Adrenal gland (tissue), 5 donors: ENCODE data around the gene COA1.

Source experiments
- POLR2A ChIP-seq, 2 donors: fragments of 450-650 bp; IDR thresholded peaks; one replicate each; pipeline ENCODE4 v1.6.1; 2017; ENCODE audit warnings: antibody characterized with exemption in 2 of 2, mild to moderate bottlenecking in 2 of 2, moderate library complexity in 1 of 2
- TF ChIP-seq, protein P1 (sequence below), 6 experiments: fragments of 450-650 bp in 4 of 6; fragments of 200-600 bp in 2 of 6; sonication (generic) in 1 of 6; IDR thresholded peaks; 1 replicate in 5 of 6; 2 replicates in 1 of 6; pipeline versions ENCODE4 v1.5.1 to v1.8.0; 2016 to 2021; ENCODE audit warnings: antibody characterized with exemption in 6 of 6, mild to moderate bottlenecking in 2 of 6, moderate library complexity in 1 of 6
- donor health status: DM: no; HTN: no; CAD: no.

DNA sequence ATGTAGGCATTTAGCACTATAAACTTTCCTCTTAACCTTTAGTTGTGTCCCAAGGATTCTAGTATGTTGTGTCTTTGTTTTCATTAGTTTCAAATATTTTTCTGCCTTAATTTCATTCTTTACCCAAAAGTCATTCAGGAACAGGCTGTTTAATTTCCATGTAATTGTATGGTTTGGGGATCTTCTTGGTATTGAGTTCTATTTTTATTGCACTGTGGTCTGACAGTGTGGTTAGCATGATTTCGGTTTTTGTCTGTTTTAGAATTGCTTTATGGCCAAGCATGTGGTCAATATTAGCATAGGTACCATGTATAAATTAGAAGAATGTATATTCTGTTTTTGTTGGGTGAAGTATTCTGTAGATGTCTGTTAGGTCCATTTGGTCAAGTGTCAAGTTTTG lies 26.3 kb downstream of the COA1 start:
- TF ChIP-seq, protein P1, sequence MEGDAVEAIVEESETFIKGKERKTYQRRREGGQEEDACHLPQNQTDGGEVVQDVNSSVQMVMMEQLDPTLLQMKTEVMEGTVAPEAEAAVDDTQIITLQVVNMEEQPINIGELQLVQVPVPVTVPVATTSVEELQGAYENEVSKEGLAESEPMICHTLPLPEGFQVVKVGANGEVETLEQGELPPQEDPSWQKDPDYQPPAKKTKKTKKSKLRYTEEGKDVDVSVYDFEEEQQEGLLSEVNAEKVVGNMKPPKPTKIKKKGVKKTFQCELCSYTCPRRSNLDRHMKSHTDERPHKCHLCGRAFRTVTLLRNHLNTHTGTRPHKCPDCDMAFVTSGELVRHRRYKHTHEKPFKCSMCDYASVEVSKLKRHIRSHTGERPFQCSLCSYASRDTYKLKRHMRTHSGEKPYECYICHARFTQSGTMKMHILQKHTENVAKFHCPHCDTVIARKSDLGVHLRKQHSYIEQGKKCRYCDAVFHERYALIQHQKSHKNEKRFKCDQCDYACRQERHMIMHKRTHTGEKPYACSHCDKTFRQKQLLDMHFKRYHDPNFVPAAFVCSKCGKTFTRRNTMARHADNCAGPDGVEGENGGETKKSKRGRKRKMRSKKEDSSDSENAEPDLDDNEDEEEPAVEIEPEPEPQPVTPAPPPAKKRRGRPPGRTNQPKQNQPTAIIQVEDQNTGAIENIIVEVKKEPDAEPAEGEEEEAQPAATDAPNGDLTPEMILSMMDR (IDR thresholded peaks at IDR 0.05), result no peak
- TF ChIP-seq POLR2A (IDR thresholded peaks at IDR 0.05), result no peak
